Measurements from ENCODE around the gene SYTL4.

DNA sequence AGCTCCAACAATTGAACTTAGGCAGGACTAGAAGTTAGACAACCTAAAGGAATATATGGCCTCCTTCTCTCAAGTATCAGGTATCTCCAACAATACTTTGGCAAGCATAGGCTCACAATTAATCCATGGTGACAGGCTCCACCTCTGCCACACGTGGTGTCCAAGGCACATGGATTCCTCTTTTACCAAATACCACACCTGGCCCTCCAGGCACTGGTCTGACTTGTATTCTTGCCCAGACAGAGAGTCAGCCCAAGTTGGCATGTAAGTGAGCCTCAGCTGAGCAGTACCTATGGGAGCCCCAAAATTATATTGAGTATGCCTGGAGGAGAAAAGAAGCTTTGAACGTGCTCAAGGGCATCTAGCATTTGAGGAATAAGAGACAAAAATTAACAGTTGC is 68.3 kb downstream of the SYTL4 start:
- TF ChIP-seq CTCF (IDR thresholded peaks at IDR 0.05) (no peak), POLR2A (IDR thresholded peaks at IDR 0.05) (no peak)

Measured in esophagus squamous epithelium (tissue), 4 donors.